HG03175 (cell line): Measurements from ENCODE around the gene PPP2R5A.
A peak's percentile ranks its signal among the peaks of the same experiment; 100 is the strongest.
"Not testable (repeated sequence)": the region's sequence is repeated elsewhere in the genome, so short reads cannot be mapped to it uniquely, and the experiment has no call there.

Experiments
- ATAC-seq: cut with Tn5 transposase; IDR thresholded peaks from one replicate; pipeline ENCODE4 v1.9.1; 2021; ENCODE audit warnings: mild to moderate bottlenecking, moderate library complexity; ENCODE audit not compliant: unreplicated experiment

The PPP2R5A gene

GRCh38 chr1:212267017-212267416, 18.2 kb upstream of the PPP2R5A start:
- no peak for ATAC-seq

DNA sequence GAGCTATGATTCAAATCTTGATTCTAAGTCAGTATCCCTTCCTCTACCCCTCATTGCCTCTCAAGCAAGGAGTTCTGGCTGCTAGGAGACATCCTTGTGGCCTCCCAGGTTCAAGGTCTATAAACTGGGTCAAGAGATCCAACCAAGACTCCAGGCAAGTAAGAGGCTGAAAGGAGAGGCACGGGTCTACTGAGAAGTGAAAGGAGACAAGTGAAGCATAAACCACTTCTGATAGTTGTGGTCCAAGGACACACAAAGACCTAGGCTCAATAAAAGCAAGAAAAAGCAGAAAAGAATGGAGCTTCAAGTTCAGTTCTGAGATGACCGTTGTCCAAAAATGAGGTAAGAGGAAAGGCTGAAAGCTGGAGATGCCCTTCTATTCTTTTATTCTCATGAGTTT, 17.8 kb upstream of the PPP2R5A start:
- no peak for ATAC-seq

- ATAC-seq: no peak
Observed at GRCh38 chr1:212269306-212269705, 15.9 kb upstream of the PPP2R5A start.

GRCh38 chr1:212270564-212270963, 14.6 kb upstream of the PPP2R5A start:
- ATAC-seq: no peak

DNA sequence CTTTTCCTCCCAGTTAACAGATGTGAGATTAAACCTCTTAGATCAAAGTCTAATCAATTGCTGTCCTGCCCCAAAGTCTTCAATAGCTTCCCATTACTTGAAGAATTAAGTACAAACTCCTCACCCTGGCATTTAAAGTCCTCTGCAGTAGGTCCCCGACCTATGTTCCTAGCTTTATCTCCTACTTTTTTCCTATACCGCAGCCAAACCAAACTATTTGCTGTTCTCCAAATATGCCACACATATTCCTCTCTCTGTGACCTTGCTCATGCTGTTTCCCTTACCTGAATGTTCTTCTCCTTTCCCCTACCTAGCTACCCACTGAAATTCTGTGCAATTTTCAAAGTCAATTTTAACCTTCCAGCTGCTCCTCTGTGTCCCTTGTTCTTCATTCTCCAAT, 14.0 kb upstream of the PPP2R5A start:
- no peak for ATAC-seq

DNA sequence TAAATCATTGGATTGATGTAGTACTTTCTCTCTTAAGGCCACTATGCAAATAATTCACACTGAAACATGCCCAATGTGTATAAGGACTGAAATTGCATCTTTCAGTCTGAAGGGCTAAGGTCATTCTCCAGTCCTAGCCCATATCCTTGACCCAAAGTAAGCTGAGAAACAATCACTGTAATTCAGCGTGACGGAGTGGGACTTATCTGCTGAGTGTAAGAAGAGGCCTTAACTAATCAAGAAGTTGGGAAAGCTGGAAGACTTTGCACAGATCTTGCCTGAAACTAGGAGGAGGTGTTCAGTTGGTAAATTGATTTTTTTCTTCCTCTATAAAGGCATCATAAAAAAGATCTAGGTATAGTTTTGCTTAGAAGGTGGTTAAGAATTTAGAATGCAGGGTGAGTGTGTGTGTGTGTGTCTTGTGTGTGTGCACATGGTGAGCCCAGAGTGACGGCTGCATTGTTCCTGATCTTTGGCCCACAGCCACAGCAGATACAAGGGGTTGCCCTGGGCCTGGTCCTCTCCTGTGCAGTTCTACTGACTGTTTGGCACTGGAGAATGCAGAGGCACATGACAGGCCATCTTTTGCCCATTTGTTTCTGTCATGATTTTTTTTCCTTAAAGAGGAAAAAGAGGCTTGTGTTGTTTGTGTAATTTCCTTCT, 13.3 kb upstream of the PPP2R5A start:
- ATAC-seq: no peak

GRCh38 chr1:212281590-212281989, 3.6 kb upstream of the PPP2R5A start:
- ATAC-seq: no peak

- ATAC-seq: no peak
Observed at GRCh38 chr1:212283741-212284140, 1.5 kb upstream of the PPP2R5A start.

DNA sequence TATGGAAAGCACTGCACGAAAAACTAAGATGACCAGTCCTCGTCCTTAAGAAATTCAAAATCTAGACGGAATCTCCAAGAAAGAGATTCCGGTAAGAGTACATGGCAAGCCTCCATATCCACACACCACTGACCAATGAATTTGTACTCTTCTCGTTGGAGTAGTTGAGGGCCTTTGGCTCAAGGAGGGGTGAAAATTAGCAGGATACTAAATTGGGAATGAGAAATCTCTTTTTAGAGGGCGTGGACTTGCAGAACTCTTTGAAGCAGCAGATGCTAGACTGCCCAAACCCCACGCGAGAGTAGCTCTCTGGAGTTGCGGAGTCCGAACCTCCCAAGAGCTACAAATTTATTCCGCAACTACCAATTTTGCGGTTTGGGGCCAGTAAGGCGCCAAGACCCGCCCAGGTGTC, 872 bp upstream of the PPP2R5A start:
- no peak for ATAC-seq

DNA sequence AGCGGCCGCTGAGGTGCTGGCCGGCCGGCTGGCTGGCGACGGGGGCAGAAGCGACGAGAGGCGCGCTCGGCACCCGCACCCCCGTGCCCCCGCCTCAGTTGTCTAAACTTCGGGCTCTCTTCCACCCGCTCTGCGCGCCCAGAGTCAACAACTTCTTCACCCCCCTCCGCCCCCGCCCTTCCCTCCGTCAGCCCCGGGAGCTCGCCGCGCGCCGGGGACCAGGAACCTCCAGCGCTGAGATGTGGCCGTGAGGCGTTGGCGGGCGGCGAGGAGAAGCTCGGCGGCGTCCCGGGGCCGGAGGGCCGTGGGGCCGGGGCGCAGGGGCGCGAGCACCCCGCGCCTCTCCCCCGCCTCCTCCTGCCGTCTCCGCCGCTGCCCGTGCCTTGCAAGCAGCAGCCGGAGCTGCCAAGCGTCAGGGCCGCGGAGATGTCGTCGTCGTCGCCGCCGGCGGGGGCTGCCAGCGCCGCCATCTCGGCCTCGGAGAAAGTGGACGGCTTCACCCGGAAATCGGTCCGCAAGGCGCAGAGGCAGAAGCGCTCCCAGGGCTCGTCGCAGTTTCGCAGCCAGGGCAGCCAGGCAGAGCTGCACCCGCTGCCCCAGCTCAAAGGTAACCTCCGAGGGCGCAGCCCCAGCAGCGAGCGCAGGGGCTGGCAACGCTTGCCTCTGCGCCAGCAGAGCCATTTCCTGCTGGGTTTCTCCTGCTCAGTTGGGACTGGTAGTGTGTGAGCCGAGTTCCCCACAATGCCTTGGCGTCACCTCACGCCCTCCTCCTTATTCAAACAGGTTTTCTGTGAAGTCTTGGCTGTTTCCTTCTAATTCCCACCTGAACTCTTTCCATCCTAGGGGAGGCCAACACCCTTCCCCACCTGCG, 710 bp downstream of the PPP2R5A start:
- peak; percentile 10 for ATAC-seq

DNA sequence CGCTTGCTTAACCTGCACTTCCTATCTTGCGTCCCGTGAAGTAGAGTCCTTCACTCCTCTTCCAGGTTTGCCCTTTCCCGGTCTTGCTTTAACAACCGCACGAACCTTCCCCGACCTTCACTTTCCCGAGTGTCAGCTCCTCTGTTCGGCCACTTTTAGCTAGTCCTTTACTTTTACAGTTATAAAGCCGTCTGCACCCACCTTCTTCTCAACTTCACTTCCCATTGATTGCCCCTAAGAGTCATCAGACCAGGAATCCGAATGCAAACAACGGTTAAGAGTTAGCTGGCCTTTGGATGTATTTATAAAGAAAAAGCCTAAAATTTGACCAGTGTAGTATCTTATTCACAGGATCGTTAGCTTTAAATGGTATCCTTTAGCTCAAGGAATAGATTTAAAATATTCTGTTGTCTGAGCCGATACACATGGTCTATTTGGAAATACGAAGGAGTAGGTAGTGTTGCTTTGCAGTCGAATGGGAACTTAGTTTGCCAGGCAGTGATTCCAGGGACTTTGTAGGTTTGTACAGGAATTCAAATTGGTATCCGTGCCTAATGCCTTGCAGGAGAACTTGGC, 1.4 kb downstream of the PPP2R5A start:
- no peak for ATAC-seq

- no peak for ATAC-seq
Observed at GRCh38 chr1:212287261-212287895, 2.2 kb downstream of the PPP2R5A start.

GRCh38 chr1:212287995-212288394, 2.8 kb downstream of the PPP2R5A start:
- not testable (repeated sequence) for ATAC-seq

GRCh38 chr1:212288615-212289014, 3.4 kb downstream of the PPP2R5A start:
- no peak for ATAC-seq

DNA sequence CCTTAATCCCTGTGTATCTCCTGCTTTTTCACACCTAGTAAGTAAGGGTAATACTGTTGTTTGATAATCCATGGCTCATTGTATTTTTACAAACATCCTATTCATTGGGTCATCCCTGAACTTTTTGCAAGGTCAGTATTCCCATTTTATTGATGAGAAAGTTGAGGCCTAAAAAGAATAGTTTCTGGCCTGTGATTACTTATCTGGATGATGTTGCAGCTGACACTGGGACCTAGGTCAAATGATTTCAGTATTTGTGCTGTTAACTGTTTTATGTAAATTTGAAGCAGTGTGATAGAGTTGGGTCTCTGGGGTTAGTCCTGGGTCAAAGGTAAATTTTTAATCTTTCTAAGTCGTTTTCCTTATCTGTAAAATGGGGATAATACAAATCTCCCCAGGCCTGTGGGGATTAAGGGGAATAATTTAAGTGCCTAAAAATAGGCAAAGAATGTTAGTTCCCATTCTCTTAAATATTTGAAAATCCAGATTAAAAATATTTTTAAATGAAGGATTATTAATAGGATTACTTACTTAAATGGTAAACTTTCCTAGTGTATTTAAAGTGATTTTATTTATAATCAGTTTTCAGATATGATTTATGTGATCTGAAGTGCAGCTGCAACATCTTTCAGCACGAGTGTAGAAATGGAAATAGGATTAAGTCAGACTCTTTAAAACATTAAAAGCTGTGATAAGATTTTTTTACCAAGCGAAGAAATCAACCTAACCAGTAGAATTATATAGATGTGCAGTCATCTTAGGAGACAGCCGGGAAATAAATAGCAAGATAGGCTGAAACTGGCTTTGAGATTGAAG, 4.3 kb downstream of the PPP2R5A start:
- no peak for ATAC-seq

- ATAC-seq: no peak
Observed at GRCh38 chr1:212290608-212291007, 5.4 kb downstream of the PPP2R5A start.

GRCh38 chr1:212291505-212292134, 6.4 kb downstream of the PPP2R5A start:
- peak; percentile 75 for ATAC-seq

DNA sequence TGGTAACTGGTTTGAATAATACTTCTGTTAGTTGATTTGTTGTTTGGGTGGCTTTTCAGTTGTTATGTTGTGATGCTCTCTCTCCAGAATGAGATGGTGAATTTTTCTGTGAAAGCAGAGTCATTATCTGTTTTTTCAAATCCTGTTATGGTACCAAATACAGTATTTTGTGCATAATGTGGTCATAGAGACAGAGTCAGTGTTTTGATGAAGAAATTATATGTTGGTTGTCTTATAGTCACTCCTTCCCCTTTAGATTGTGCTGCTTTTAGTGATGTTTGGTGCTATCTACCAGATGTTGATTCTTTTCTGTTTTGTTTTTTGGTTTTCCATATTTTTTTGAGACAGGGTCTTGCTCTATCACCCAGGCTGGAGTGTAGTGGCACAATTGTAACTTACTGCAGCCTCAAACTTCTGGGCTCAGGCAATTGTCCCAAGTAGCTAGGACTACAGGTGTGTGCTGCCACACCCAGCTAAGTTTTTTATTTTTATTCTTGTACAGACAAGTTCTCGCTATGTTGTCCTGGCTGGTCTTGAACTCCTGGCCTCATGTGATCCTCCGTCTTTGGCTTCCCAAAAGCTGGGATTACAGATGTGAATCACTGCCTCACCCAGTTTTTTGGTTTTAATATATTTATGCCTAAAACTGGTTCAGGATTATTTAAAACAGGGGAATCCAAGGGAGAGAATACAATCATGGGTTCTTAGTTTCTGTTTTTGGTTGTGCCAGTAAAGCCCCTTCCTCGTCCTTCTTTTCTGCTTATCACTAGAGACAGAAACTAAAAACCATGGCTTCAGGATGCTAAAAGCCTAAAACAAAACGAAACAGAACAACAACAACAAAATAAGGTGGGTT, 7.3 kb downstream of the PPP2R5A start:
- no peak for ATAC-seq

DNA sequence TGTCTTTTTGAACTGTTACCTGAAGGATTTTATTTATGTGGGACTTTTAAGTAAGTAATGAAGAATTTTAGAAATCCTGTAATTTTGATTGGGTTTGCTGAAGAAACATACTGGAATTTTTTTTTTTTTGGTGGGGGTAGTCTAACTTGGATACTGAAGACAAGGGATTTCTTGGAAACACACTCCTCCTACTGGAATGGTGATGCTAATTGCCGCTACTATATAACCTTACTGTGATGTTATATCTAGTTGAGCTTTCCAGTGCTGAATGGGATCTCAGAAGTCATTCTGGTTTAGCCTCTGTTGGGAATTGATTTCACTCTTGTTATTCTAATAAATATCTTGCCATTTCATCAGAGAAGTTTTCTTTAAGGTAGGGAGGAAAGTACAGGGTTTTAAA, 8.4 kb downstream of the PPP2R5A start:
- no peak for ATAC-seq
